Hematopoietic multipotent progenitor cell (in vitro differentiated cells): ENCODE measurements around the gene PLCL1. TPM values are rescaled to one million over a fixed set of nuclear protein-coding genes. Genes with fewer than 3 reads are reported as not detected.
"Not testable (repeated sequence)": the region's sequence is repeated elsewhere in the genome, so short reads cannot be mapped to it uniquely, and the experiment has no call there.

Experiments used
- DNase-seq, 3 donors: peaks; one replicate each; pipeline ENCODE4 v3.0.0-alpha.2; 2011 to 2015; ENCODE audit warnings: low read depth in 2 of 3, low spot score in 2 of 3
- total RNA-seq: library from RNA; depleted of rRNA; stranded (reverse); fragments of >200 nt; gene quantifications from one replicate; pipeline ENCODE4 v1.2.3, GENCODE V29; 2012

PLCL1 gene
- total RNA-seq, 1 donor: 0.27 TPM

DNA sequence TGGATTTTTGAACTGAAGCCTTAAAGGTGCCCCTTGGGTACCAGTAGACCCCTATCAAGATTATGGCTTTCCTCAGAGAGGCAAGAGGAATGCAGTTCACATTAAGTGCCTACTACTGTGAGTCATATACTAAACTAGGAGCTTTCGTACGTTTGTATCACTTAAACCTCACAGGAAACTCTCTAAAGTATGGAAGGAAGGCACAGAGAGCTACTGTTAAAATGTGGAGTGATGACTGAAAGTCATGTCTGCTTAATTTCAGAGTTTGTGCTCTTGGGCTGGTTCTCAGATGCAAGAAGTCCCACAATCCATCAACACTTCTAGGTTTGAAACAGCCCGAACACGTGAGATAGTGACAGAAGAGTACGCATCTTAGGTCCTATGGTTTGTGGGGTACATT, 4.7 kb downstream of the PLCL1 start:
- no peak for DNase-seq

DNA sequence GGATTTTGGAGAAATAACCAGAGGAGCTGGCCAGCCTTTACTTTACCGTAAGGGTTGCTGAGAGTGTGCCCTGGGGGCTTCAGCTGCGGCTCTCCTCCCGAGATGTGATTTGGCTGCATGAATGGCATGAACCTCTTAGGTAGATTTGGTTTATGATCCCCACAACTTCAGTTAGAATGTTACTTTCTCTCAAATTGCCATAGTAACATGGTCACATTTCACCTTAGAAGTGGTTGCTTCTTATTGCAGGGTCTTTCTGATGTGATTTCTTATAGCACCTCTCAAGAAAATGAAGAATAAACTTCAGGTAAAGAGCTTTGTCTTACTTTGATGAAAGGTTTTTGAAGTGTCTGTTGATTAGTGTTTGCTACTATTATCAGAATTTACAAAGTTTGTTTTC, 5.6 kb downstream of the PLCL1 start:
- no peak for DNase-seq

DNA sequence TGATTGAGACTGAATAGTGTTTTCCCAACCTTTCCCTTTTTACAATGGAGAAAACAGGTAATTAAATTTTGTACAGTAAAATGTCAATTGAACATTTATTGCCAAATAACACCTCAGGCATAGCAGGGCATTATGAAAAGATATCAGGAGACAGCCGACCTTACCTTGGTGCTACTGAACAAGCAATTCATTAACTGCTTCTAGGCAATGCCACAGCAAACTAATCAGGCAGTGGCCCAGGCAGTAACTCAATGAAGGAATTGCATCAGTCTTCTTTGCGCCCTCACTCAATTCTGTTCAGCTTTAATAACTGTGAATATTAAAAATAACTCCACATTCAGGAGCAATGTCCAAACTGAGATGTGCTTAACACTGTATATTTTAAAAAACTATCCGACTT, 6.1 kb downstream of the PLCL1 start:
- no peak for DNase-seq

DNA sequence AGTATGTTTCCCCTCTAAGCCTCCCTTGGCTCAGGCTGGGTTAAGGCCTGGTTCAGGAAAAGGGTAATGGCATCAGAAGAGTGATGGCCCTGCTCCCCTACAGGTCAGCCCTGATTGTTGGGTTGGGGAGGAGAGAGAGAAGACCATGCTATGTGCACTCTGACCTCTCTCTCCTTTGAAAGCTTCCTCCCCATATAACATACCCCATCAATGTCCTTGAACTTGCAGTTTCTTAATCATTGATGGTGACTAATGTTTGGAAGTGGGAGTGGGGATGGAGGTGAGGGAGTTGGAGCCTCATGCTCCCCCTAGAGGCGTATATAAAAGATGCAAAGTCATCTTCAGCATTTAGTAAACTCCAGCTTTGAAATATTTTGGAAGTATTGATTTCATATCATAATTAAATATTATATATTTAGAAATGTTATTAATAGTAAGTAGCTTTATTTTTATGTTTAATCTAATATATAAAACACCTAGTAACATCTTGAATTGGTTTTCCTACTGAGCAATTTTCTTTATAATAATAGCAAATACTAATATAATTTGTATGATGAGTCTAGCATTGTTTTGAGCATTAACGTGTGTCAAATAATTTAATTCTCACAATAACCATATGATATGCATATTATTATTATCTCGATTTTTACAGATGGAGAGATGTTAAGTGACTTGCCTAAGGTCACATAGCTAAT, 8.8 kb downstream of the PLCL1 start:
- DNase-seq: peak in 2 of 3 donors; percentile 18 to 26

DNA sequence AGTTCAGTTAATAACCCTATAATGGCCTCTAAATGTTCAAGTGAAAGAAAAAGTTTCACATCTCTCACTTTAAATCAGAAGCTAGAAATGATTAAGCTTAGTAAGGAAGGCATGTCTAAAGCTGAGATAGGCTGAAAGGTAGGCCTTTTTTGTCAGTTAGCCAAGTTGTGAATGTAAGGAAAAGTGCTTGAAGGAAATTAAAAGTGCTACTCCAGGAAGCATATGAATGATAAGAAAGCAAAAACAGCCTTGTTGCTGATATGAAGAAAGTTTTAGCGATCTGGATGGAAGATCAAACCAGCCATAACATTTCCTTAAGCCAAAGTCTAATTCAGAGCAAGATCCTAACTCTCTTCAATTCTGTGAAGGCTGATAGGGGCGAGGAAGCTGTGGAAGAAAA, 10.1 kb downstream of the PLCL1 start:
- no peak for DNase-seq

DNA sequence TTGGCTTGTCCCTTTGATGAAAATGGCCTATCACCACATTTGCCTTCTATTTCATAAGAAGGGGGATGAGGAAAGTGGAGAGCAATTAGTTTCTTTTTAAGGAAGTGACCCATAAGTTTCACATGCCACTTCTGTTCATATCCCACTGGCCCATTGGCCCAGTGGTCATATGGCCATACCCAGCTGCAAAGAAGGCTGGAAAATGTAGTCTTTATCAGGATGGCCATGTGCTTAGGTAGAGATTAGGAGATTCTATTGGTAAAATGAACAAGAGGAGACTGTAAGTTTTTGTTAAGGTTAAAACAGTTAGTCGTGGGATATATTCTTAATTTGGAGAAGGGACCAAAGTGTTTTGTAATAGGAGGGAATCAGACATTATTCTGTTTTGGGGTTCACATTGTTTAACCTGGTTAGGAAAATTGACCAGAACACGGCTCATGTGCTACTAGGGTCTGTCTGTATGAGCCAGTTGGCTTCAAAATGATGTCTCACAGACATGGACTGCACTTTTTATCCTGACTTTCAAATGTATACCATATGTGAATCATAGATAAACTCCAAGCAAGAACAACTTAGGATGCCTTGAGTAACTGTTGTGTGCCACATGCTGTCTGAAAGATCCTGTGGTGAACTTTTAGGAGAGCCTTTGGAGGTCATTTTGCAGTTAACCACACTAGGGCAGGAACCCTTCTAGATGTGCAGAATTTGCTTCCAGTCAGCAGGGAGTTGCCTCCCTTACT, 17.3 kb downstream of the PLCL1 start:
- no peak for DNase-seq

DNA sequence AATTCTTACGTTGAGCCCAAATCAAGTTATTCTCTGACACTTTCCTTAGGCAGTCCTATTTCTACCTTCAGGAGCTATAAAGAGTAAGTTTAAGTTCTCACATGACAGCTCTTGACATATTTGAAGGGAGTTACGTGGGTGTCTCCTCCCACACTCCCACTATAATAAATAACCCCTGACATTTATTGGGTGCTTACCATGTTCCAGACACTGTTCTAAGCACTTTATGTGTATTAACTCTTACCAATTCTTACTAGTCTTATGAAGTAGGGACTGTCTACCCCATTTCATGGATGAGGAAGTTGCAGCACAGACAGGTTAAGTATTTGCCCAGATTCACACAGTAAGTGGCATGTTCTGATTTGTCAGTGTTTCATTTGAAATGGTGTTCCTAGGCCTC, 17.9 kb downstream of the PLCL1 start:
- DNase-seq: no peak

DNA sequence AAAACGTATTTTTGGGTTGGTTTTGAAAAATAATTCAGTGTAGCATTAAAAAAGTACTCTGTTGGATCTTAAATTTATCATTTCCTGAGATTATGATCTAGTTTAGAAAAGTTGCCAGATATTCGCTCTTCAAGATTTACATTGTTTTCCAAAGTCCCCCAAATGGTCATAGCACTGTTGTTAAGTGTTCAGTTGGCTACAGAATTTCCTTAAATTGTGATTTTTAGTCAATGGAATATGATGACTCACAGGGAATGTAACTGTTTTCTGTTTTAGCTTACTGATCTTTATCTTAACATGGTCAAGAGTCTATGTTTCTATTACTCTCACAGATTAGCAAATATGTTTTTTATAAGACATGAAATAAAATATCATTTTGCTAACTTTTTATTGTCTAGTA, 23.2 kb downstream of the PLCL1 start:
- no peak for DNase-seq

DNA sequence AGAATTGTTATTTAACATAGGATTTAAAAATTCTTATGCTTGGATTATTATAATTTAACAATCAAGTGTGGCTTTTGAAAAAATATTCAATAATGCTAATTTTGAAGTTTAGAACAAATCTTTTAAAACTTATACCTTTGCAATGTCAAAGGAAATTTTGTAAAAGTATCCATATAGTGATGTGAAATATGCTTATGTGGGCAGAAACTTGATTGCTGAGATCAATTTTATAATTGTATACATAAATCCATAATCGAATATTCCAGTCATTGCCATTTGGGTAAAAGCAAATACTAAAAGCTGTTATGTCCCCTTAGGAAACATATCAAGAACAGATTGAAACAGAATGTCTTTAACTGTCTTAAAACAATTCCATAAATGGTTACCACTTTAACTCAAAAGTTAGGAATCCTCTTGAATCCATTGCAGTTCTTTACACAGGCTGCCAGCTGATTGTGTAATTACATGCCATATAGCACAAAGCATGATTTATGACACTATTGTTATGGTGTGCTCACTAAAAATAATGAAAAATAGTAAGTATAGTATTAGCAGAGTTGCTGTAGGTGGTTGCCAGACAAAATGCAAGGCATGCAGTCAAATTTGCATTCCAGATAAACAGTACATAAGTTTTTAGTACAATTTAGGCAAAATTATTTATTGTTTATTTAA, 24.2 kb downstream of the PLCL1 start:
- no peak for DNase-seq

DNA sequence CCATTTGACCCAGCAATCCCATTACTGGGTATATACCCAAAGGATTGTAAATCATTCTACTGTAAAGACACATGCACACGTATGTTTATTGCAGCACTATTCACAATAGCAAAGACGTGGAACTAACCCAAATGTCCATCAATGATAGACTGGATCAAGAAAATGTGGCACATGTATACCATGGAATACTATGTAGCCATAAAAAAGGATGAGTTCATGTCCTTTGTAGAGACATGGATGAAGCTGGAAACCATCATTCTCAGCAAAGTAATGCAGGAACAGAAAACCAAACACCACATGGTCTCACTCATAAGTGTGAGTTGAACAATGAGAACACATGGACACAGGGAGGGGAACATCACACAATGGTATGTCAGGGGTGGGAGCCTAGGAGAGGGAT, 30.4 kb downstream of the PLCL1 start:
- DNase-seq: not testable (repeated sequence)

DNA sequence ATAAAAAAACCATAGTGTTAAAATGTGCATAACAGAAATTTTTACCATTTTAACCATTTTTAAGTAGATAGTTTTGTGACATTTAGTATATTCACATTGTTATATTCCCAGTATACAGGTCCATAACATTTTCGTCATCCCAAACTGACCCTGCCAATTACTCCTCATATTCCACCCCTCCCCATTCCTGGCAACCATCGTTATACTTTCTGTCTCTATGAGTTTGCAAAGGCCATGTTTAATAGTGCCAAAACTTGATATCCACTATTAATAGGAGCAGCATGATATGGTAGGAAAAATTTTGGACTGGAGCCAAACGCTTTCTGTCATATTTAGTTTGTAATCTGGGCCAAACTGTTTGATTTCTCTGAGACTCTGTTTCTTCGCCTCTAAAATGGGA, 30.9 kb downstream of the PLCL1 start:
- no peak for DNase-seq

DNA sequence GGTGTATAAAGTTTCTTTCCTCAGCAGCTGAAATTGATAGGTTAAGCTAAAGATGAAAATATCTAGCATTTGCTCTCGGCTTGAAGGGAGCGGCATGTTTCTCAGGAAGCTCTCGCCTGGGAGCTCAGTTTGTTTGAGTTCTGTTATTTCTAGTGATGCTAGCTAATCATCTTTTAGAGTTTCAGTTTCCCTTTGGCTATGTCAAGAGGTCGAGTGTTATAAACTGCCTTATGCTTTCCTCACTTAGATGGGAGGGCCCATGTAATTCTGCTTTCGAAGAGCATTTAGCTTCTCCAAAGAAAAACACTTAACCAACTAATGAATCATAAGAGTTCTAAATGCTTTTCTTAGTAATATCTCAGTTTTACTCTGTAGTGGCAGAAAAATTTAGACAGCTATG, 33.6 kb downstream of the PLCL1 start:
- peak in 2 of 3 donors; percentile 35 to 71 for DNase-seq

DNA sequence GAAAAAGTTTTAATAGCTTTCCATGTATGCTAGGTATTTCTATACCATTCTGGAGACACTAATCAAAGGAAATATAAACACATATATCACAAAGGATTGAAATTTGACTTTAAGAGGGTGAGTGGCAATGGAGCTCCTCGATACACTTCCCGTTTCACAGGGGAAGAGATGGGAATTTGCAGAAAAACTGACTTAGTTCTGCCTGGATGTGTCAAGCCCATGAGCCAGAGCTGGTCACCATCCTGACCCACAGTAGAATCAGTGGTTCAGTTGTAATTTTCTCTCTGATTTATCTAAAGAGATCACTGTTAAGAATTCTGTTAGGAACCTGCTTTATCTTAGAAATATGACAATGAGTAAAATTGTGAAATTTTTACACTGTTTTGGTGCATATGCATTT, 34.2 kb downstream of the PLCL1 start:
- no peak for DNase-seq

DNA sequence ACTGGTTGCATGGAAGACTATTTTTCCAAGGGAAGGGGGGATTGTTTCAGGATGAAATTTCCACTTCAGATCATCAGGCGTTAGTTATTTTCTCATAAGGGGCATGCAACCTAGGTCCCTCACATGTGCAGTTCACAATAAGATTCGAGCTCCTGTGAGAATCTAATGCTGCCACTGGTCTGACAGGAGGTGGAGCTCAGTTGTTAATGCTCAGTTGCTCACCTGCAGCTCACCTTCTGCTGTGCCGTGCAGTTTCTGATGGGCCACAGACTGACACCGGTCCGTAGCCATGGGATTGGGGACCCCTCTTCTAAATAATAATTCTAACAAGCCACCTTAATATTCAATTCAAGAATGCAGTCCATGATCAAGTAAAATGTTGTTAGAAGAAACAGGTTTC, 34.9 kb downstream of the PLCL1 start:
- DNase-seq: no peak

DNA sequence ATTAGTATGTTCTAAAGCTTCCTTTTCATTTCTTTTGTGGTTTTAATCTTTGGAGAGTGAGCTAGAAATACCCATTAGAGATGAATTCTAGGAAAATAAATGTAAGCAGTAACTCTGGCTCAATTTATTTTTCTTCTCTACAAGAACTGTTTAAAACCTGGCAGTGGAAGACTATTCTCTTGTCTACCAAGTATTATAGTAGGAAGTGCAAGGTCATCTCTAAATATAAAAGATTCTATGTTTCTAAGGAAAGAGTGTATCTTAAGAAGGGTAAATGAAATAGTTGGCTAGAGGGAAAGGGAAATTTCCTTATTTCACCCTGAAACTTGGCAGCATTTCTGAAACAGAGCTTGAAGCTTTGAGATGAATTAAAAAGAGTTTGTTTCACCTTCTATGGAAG, 35.5 kb downstream of the PLCL1 start:
- no peak for DNase-seq

DNA sequence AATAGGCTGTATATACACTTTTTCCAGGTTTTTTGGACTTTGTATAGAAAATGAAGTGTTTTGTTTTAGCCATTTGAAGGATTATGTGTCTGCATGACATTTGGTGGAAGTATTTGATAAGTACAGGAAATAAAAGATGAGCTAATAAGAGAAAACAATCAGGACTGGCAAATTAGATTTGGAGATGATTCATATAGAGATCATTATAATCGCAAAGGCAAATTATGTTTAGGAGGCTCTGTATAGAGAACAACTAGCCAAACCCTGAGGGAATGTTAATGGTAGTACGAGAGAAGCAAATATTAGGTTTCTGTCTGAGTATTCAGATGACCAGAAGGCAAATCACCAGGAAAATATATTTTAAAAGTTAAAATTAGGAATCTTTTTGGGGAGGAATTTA, 41.7 kb downstream of the PLCL1 start:
- no peak for DNase-seq

DNA sequence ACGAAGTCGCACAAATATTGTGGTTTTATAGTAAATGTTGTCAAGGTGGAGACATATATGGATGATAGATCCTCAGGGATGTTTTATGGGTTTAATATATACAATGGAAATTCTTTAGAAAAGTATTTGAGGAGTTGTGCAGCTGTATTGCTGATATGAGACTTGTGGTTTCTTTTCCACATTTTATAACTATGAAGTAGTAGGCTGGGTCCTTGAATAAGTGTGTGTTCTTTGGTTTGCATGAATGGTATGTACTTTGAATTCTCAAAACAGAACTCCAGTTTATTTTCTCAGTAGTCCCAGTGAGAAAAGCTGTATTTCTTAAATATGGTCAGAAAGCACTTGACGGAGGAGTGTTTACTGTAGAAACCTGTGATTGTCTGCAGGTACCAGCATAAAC, 42.4 kb downstream of the PLCL1 start:
- no peak for DNase-seq

DNA sequence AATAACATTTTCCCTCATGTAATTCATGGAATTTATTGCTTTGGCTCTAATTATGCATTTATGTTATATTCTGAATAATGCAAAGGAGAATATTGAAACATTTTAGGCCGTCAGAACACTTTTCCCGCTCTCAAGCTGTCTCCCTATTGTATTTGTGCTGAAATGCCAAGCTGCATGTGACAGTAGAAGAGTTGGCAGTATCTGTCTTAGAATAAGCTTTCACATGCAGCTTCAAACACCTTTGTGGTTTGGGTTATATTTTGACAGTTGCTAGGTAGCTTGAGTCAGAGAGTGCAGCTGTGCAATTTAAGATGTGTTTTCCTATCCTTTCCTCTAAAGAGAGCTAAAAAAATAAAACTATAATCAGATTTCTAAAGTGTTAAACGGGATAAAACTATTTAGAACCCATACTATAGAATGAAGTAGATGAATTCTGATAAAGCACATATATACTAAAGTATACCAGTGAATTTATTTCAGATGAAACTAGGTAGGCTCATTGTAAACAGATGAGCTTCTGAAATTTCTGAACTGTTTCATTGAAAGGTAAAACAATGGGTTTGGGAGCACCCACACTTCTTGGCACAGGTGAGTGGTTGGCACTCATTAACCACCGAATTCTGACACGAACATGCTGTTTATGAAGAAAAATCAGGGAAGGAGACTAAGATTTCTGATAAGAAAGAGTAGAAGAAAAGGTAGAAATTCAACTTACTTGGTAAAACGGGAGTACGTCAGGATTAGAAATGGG, 43.4 kb downstream of the PLCL1 start:
- no peak for DNase-seq

DNA sequence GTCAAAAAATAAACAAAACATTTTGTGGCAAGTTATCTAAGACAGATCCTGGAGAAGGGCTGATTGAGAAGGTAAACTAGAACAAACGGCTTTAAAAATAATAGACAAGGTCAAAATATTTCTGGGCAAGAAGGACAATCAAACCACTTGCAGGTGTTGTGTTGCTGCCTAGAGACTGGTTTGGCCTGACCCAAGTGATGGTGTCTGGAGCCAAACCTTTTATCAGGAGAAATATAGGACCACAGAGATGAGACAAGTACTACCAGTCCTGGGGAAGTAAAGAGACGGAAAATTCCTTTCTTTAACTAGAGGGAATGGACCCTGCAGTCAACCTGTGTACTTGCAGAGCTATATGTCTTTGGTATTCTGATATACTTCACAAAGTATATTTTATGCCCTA, 44.2 kb downstream of the PLCL1 start:
- no peak for DNase-seq

DNA sequence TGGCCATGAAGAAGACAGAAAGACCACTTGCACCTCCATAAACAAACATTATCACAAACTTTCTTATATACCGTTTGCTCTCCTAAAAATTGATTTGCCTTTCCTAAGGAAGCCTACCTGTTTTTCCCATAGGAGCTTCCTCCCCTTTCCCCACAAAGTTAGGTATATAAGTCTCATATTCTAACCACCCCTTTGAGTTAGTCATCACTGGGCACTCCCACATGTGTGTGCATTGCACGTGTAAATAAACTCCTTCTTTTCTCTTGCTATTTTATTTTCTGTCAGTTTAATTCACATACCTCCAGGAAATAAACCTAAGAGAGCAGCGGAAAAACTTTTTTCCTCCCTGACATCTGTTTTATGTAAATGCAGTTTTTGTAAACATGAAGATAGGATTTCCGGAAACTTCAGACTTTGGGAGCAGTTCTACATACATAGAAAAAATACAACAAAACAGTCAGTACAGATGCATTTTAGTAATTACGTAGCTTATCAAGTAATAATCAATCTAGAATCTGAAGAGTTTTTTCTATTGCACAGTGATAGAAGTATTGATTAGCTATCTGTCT, 46.6 kb downstream of the PLCL1 start:
- no peak for DNase-seq

DNA sequence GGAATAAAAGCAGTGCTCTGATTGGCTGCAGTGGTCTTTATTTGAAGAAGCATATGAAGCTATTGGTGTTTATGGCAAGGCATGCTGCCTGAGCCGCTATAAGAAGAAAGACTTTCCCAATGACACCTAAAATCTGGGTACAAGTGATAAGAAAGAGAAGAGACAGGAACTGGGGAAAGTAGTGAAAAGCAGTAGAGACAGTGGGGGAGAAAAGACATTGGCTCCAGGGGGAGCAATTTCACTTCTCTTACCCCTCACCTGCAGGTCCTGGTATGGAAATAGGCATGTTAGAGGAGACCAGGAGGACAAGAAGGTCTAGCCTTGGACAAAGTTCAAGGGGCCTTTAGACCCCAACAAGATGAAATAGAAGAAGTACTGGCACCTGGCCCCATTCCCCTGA, 47.1 kb downstream of the PLCL1 start:
- DNase-seq: peak in 1 of 3 donors; percentile 23
